SK-N-SH treated with all-trans-retinoic acid at 6 μM for 48 hours (cell line): ENCODE measurements around the gene VPS13A.
A peak's percentile ranks its signal among the peaks of the same experiment; 100 is the strongest.

Experiments
- ATAC-seq: fragments of 200-7000 bp; cut with Tn5 transposase; 3 replicates; pipeline ENCODE4 v1.9.1; 2020; ENCODE audit warnings: mild to moderate bottlenecking, moderate library complexity
- ARNTL ChIP-seq: fragments of 450-650 bp; formaldehyde crosslinking; IDR thresholded peaks from 2 replicates; pipeline ENCODE4 v1.5.0; 2020; ENCODE audit warnings: low read depth, mild to moderate bottlenecking, moderate library complexity, borderline replicate concordance
- BACH2 ChIP-seq: fragments of 250-450 bp; sonication (Bioruptor Pico); IDR thresholded peaks from 2 replicates; pipeline ENCODE4 v1.9.0; 2021; ENCODE audit warnings: mild to moderate bottlenecking, borderline replicate concordance
- CREB5 ChIP-seq: fragments of 250-450 bp; sonication (Bioruptor Pico); IDR thresholded peaks from 2 replicates; pipeline ENCODE4 v1.5.1; 2020; ENCODE audit warnings: low read depth, mild to moderate bottlenecking, moderate library complexity
- CSDC2 ChIP-seq: fragments of 250-450 bp; sonication (Bioruptor Pico); IDR thresholded peaks from 2 replicates; pipeline ENCODE4 v1.5.0; 2020; ENCODE audit warnings: mild to moderate bottlenecking, moderate library complexity
- CSRNP3 ChIP-seq: fragments of 250-450 bp; sonication (Bioruptor Pico); IDR thresholded peaks from 2 replicates; pipeline ENCODE4 v1.5.1; 2021; ENCODE audit warnings: mild to moderate bottlenecking, moderate library complexity
- ESRRG ChIP-seq: fragments of 250-450 bp; sonication (Bioruptor Pico); IDR thresholded peaks from 2 replicates; pipeline ENCODE4 v1.6.1; 2021; ENCODE audit warnings: mild to moderate bottlenecking
- GLIS3 ChIP-seq: fragments of 250-450 bp; sonication (Bioruptor Pico); IDR thresholded peaks from 2 replicates; pipeline ENCODE4 v1.5.0; 2020; ENCODE audit warnings: mild to moderate bottlenecking, moderate library complexity
- OSR1 ChIP-seq: fragments of 250-450 bp; sonication (Bioruptor Pico); IDR thresholded peaks from 2 replicates; pipeline ENCODE4 v1.8.0; 2022; ENCODE audit warnings: moderate library complexity, mild to moderate bottlenecking, inconsistent platforms
- PATZ1 ChIP-seq: fragments of 250-450 bp; sonication (Bioruptor Pico); IDR thresholded peaks from 2 replicates; pipeline ENCODE4 v1.8.0; 2020; ENCODE audit warnings: mild to moderate bottlenecking, moderate library complexity, borderline replicate concordance
- POU6F1 ChIP-seq: fragments of 250-450 bp; sonication (Bioruptor Pico); IDR thresholded peaks from 2 replicates; pipeline ENCODE4 v1.8.0; 2021; ENCODE audit warnings: low read depth, mild to moderate bottlenecking, moderate library complexity, borderline replicate concordance
- PPARA ChIP-seq: fragments of 250-450 bp; sonication (Bioruptor Pico); IDR thresholded peaks from 2 replicates; pipeline ENCODE4 v1.5.0; 2020; ENCODE audit warnings: mild to moderate bottlenecking, borderline replicate concordance
- SNAI2 ChIP-seq: fragments of 250-450 bp; sonication (Bioruptor Pico); IDR thresholded peaks from 2 replicates; pipeline ENCODE4 v1.5.0; 2020; ENCODE audit warnings: mild to moderate bottlenecking, moderate library complexity
- TCF4 ChIP-seq: fragments of 250-450 bp; sonication (Bioruptor Pico); IDR thresholded peaks from 2 replicates; pipeline ENCODE4 v1.8.0; 2021; ENCODE audit warnings: mild to moderate bottlenecking, moderate library complexity, borderline replicate concordance
- TOX ChIP-seq: fragments of 250-450 bp; sonication (Bioruptor Pico); IDR thresholded peaks from 2 replicates; pipeline ENCODE4 v1.8.0; 2021; ENCODE audit warnings: mild to moderate bottlenecking, moderate library complexity, borderline replicate concordance
- TSHZ2 ChIP-seq: fragments of 250-450 bp; sonication (Bioruptor Pico); IDR thresholded peaks from 2 replicates; pipeline ENCODE4 v1.5.0; 2020; ENCODE audit warnings: mild to moderate bottlenecking, moderate library complexity
- ZFP3 ChIP-seq: fragments of 250-450 bp; sonication (Bioruptor Pico); IDR thresholded peaks from 2 replicates; pipeline ENCODE4 v1.5.0; 2020; ENCODE audit warnings: mild to moderate bottlenecking, moderate library complexity
- ZFP30 ChIP-seq: fragments of 450-650 bp; formaldehyde crosslinking; IDR thresholded peaks from 2 replicates; pipeline ENCODE4 v1.5.0; 2022; ENCODE audit warnings: mild to moderate bottlenecking, moderate library complexity
- ZNF8 ChIP-seq: fragments of 450-650 bp; formaldehyde crosslinking; IDR thresholded peaks from 2 replicates; pipeline ENCODE4 v1.5.0; 2020; ENCODE audit warnings: mild to moderate bottlenecking, moderate library complexity

Gene VPS13A

GRCh38 chr9:77177143-77177893 lies at the start of gene VPS13A:
TSS of gene VPS13A (plus strand) at chr9:77177534. CDS start at chr9:77177705, 171 bp downstream.
- peak; percentile 97 for ATAC-seq
- TF ChIP-seq PPARA = no peak
- TF ChIP-seq PATZ1 = peak; percentile 79; the same call in 1 of the 2 replicates
- TF ChIP-seq, all 23 proteins: peak for 1

- no peak for TF ChIP-seq TOX
- TF ChIP-seq PPARA = no peak
- TF ChIP-seq ESRRG (CRISPR knock-in tag) = no peak
- no peak for TF ChIP-seq ARNTL (CRISPR knock-in tag)
- no peak for TF ChIP-seq PATZ1
- no peak for TF ChIP-seq CSRNP3 (CRISPR knock-in tag)
- no peak for TF ChIP-seq ZNF8 (CRISPR knock-in tag)
- no peak for TF ChIP-seq CREB5 (CRISPR knock-in tag)
- TF ChIP-seq GLIS3 (CRISPR knock-in tag) = no peak
- no peak for ATAC-seq
Observed at GRCh38 chr9:77128125-77128789, 49.1 kb upstream of the VPS13A start.

GRCh38 chr9:77131399-77131798 lies 45.9 kb upstream of the VPS13A start:
- no peak for ATAC-seq
- TF ChIP-seq OSR1 = no peak
- no peak for TF ChIP-seq POU6F1 (CRISPR knock-in tag)
- no peak for TF ChIP-seq BACH2 (CRISPR knock-in tag)
- TF ChIP-seq ZFP3 (CRISPR knock-in tag) = no peak
- TF ChIP-seq CREB5 (CRISPR knock-in tag) = no peak
- TF ChIP-seq SNAI2 (CRISPR knock-in tag) = no peak
- TF ChIP-seq ZFP30 (CRISPR knock-in tag) = no peak
- TF ChIP-seq PATZ1 = no peak
- no peak for TF ChIP-seq TSHZ2 (CRISPR knock-in tag)
- no peak for TF ChIP-seq ESRRG (CRISPR knock-in tag)
- no peak for TF ChIP-seq ARNTL (CRISPR knock-in tag)
- TF ChIP-seq CSDC2 (CRISPR knock-in tag) = no peak
- no peak for TF ChIP-seq TCF4 (CRISPR knock-in tag)
